Caco-2 (cell line): Measurements from ENCODE around the gene MTA3. TPM values are rescaled to one million over a fixed set of nuclear protein-coding genes. Genes with fewer than 3 reads are reported as not detected.

Experiments used
- BruUV-seq: library from RNA; stranded (reverse); fragments of 400-500 nt; replicated peaks from 2 replicates; lab custom pipeline; 2021; lab: Mats Ljungman, UMichigan
- CTCF ChIA-PET: fragments of 300-600 bp; sonication (Branson Sonifier 250); formaldehyde crosslinking; loops from one replicate; lab custom pipeline; 2022; ENCODE audit warnings: antibody characterized with exemption; lab: Charles Lee
- POLR2A ChIA-PET: fragments of 300-600 bp; sonication (Branson Sonifier 250); formaldehyde crosslinking; loops from one replicate; lab custom pipeline; 2022; ENCODE audit warnings: antibody characterized with exemption; lab: Charles Lee
- DNase-seq, 2 experiments: peaks; one replicate each; pipeline versions ENCODE4 v3.0.0 to v3.0.0-alpha.2; 2020 to 2022
- H3K27me3 ChIP-seq: replicated peaks from 2 replicates; pipeline ENCODE4 v1.6.0; 2011; ENCODE audit warnings: low read length; ENCODE audit not compliant: control insufficient read depth, insufficient read depth
- H3K36me3 ChIP-seq: 2 replicates; pipeline ENCODE4 v1.5.1; 2011; ENCODE audit warnings: low read length; ENCODE audit not compliant: control insufficient read depth, insufficient read depth
- H3K4me1 ChIP-seq: fragments of 250-450 bp; sonication (Bioruptor Pico); 2 replicates; pipeline ENCODE4 v1.5.1; 2020; ENCODE audit warnings: mild to moderate bottlenecking
- H3K4me3 ChIP-seq: 2 replicates; pipeline ENCODE4 v1.5.1; 2011; ENCODE audit warnings: low read depth, mild to moderate bottlenecking, control low read depth, low read length
- H3K9me3 ChIP-seq: fragments of 250-450 bp; sonication (Bioruptor Pico); 2 replicates; pipeline ENCODE4 v1.5.1; 2020; ENCODE audit warnings: mild to moderate bottlenecking, moderate library complexity
- H3K27ac Mint-ChIP-seq: one replicate; pipeline ENCODE4 v1.8.0; 2022; ENCODE audit warnings: mixed read lengths; ENCODE audit not compliant: unreplicated experiment
- H3K27me3 Mint-ChIP-seq: one replicate; pipeline ENCODE4 v1.8.0; 2022; ENCODE audit warnings: mixed read lengths; ENCODE audit not compliant: insufficient read depth, unreplicated experiment
- H3K36me3 Mint-ChIP-seq: one replicate; pipeline ENCODE4 v1.8.0; 2022; ENCODE audit warnings: mild to moderate bottlenecking, mixed read lengths; ENCODE audit not compliant: insufficient read depth, unreplicated experiment
- H3K4me1 Mint-ChIP-seq: one replicate; pipeline ENCODE4 v1.8.0; 2022; ENCODE audit warnings: low read depth, mixed read lengths; ENCODE audit not compliant: unreplicated experiment
- H3K4me3 Mint-ChIP-seq: one replicate; pipeline ENCODE4 v1.8.0; 2022; ENCODE audit warnings: mild to moderate bottlenecking, moderate library complexity, mixed read lengths; ENCODE audit not compliant: unreplicated experiment
- H3K9me3 Mint-ChIP-seq: one replicate; pipeline ENCODE4 v1.8.0; 2022; ENCODE audit warnings: mixed read lengths; ENCODE audit not compliant: unreplicated experiment
- intact Hi-C: fragments of 100-400 bp; cut with micrococcal nuclease; formaldehyde crosslinking; loops from one replicate; pipeline ENCODE4 v1.10.0; 2022; ENCODE audit not compliant: unreplicated experiment
- total RNA-seq: library from RNA; stranded (reverse); gene quantifications from 2 replicates; pipeline ENCODE4 v1.2.3, GENCODE V29; 2022
- TF ChIP-seq, protein P1 (sequence below), 2 experiments: fragments of 200-600 bp in 1 of 2; IDR thresholded peaks; 1 replicate in 1 of 2; 2 replicates in 1 of 2; pipeline versions ENCODE4 v1.5.1 to v1.8.0; 2011 to 2022; ENCODE audit warnings: antibody characterized with exemption in 1 of 2, control low read depth in 1 of 2, inconsistent platforms in 1 of 2, low read depth in 1 of 2, low read length in 1 of 2, mild to moderate bottlenecking in 1 of 2, moderate library complexity in 1 of 2; ENCODE audit not compliant: insufficient read depth in 1 of 2, severe bottlenecking in 1 of 2, unreplicated experiment in 1 of 2

The MTA3 gene
- total RNA-seq, 1 experiment from 2014 or later = 85.7 TPM

- no peaks in the 10 kb centered on the region for H3K9me3 Mint-ChIP-seq
- H3K4me3 Mint-ChIP-seq = no peak overlapping the region
Observed at GRCh38 chr2:42542871-42543270, 25.6 kb upstream of the MTA3 start.

GRCh38 chr2:42545023-42545721, 23.3 kb upstream of the MTA3 start:
- CTCF ChIA-PET = interaction anchor here (0.8 kb wide), 1 partner anchor 14 kb away, joined by 4 read pairs; no protein-coding TSS in a partner anchor
- H3K4me1 ChIP-seq = peaks cover 2% of the 10 kb centered on the region; the same call in 1 of the 2 replicates
- TF ChIP-seq, protein P1, sequence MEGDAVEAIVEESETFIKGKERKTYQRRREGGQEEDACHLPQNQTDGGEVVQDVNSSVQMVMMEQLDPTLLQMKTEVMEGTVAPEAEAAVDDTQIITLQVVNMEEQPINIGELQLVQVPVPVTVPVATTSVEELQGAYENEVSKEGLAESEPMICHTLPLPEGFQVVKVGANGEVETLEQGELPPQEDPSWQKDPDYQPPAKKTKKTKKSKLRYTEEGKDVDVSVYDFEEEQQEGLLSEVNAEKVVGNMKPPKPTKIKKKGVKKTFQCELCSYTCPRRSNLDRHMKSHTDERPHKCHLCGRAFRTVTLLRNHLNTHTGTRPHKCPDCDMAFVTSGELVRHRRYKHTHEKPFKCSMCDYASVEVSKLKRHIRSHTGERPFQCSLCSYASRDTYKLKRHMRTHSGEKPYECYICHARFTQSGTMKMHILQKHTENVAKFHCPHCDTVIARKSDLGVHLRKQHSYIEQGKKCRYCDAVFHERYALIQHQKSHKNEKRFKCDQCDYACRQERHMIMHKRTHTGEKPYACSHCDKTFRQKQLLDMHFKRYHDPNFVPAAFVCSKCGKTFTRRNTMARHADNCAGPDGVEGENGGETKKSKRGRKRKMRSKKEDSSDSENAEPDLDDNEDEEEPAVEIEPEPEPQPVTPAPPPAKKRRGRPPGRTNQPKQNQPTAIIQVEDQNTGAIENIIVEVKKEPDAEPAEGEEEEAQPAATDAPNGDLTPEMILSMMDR (IDR thresholded peaks at IDR 0.05; ENCODE audit: insufficient read depth in 1 of 2, low read depth in 1 of 2, low read length in 1 of 2, severe bottlenecking in 1 of 2, unreplicated experiment in 1 of 2) = no peak
- POLR2A ChIA-PET = no interaction called here
- no peak for DNase-seq
- intact Hi-C loops = no loop called here
- no peaks in the 10 kb centered on the region for H3K9me3 ChIP-seq
- no peak overlapping the region for H3K27ac Mint-ChIP-seq
- H3K36me3 Mint-ChIP-seq = no peaks in the 10 kb centered on the region
- H3K4me3 ChIP-seq = no peak overlapping the region
- H3K4me3 Mint-ChIP-seq = no peak overlapping the region
- H3K27me3 ChIP-seq = no peaks in the 10 kb centered on the region
- no peaks in the 10 kb centered on the region for H3K9me3 Mint-ChIP-seq
- no peaks in the 10 kb centered on the region for H3K27me3 Mint-ChIP-seq
- peaks cover 14% of the 10 kb centered on the region for H3K4me1 Mint-ChIP-seq
- no peaks in the 10 kb centered on the region for H3K36me3 ChIP-seq
- no TSS peak for BruUV-seq

More at GRCh38 chr2:42542871-42543270, 25.6 kb upstream of the MTA3 start:
- intact Hi-C loops = no loop called here
- no peaks in the 10 kb centered on the region for H3K27me3 Mint-ChIP-seq
- no peak overlapping the region for H3K4me3 ChIP-seq
- H3K27me3 ChIP-seq = no peaks in the 10 kb centered on the region
- ChIA-PET POLR2A (no interaction called here), CTCF (interaction anchor here (0.5 to 0.6 kb wide), 2 partner anchors 27 to 431 kb away, joined by 3 to 9 read pairs; no protein-coding TSS in a partner anchor)
- no TSS peak for BruUV-seq
- no peaks in the 10 kb centered on the region for H3K9me3 ChIP-seq
- H3K27ac Mint-ChIP-seq = no peak overlapping the region
- no peak for DNase-seq
- TF ChIP-seq, protein P1 (IDR thresholded peaks at IDR 0.05; ENCODE audit: insufficient read depth in 1 of 2, low read depth in 1 of 2, low read length in 1 of 2, severe bottlenecking in 1 of 2, unreplicated experiment in 1 of 2) = no peak
- H3K4me1 ChIP-seq = peaks cover 2% of the 10 kb centered on the region; the same call in 1 of the 2 replicates
- H3K36me3 ChIP-seq = no peaks in the 10 kb centered on the region
- peaks cover 14% of the 10 kb centered on the region for H3K4me1 Mint-ChIP-seq
- no peaks in the 10 kb centered on the region for H3K36me3 Mint-ChIP-seq

DNA sequence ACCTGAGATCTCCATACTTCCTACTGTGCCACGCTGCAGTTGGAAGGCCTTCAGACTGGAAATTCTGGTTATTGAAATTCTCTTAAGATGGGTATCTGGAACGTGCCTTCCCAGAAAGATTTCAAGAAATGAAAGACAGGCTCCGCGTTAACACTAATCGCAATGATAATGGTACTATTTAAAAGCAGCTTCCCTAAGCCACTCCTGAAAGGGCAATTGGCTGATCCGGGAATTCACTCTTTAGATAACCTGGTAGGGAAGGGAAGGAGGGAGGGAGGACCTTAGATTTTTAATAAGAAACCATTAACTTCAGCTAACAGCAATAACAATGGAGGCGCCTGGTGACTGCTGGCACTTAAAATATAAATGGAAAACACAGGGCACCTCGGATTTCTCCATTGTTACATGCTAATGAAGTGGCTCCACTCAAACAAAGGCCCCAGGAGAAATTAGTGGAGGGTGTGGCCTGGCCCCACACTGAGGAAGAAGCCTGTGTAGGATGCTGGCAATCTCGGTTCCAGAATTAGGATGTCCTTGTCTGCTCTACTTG, 22.5 kb upstream of the MTA3 start:
- Histone ChIP-seq H3K4me3 (no peak overlapping the region), H3K27me3 (no peaks in the 10 kb centered on the region), H3K9me3 (no peaks in the 10 kb centered on the region), H3K4me1 (peaks cover 2% of the 10 kb centered on the region; the same call in 1 of the 2 replicates), H3K36me3 (no peaks in the 10 kb centered on the region)
- BruUV-seq = no TSS peak
- CTCF ChIA-PET = no interaction called here
- Mint-ChIP-seq H3K27ac (no peak overlapping the region), H3K4me3 (no peak overlapping the region), H3K9me3 (no peaks in the 10 kb centered on the region), H3K4me1 (peaks cover 14% of the 10 kb centered on the region), H3K27me3 (no peaks in the 10 kb centered on the region), H3K36me3 (no peaks in the 10 kb centered on the region)
- intact Hi-C loops = no loop called here
- POLR2A ChIA-PET = no interaction called here
- no peak for DNase-seq
- TF ChIP-seq, protein P1 (IDR thresholded peaks at IDR 0.05; ENCODE audit: insufficient read depth in 1 of 2, low read depth in 1 of 2, low read length in 1 of 2, severe bottlenecking in 1 of 2, unreplicated experiment in 1 of 2) = no peak
